ENCODE data around the gene GLE1. TPM values are rescaled to one million over a fixed set of nuclear protein-coding genes. Genes with fewer than 3 reads are reported as not detected.
A peak's percentile ranks its signal among the peaks of the same experiment; 100 is the strongest.
"Not testable (repeated sequence)": the region's sequence is repeated elsewhere in the genome, so short reads cannot be mapped to it uniquely, and the experiment has no call there.

The GLE1 gene
- total RNA-seq, 2 donors from 2014 or later = 14.7 to 16.6 TPM

DNA sequence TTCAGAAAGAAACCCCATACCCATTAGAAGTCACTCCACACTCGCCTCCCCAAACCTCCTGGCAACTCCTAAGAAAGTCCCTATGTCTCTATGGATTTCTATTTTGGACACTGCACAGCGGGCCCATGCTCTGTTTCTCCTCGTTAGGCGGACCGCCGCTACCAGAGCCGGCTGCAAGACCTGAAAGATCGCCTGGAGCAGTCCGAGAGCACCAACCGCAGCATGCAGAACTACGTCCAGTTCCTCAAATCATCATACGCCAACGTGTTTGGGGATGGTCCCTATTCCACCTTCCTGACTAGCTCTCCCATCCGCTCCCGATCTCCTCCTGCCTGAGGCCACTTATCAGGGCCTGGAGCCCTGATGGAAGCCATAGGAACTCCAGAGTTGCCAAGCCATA lies 4.6 kb upstream of the GLE1 start:
- Mint-ChIP-seq H3K9me3 (no peaks in the 10 kb centered on the region), H3K4me1 (peaks cover 3% of the 10 kb centered on the region), H3K27ac (no peak overlapping the region), H3K4me3 (no peak overlapping the region), H3K27me3 (ENCODE audit: insufficient read depth) (no peaks in the 10 kb centered on the region), H3K36me3 (ENCODE audit: low read depth) (peaks cover 48% of the 10 kb centered on the region)
- 93 to 97% methylated on average over 15 of the region's 15 CpGs for WGBS, 2 experiments (ENCODE audit: insufficient coverage in 1 of 2, insufficient read length in 1 of 2)
- Histone ChIP-seq H3K27ac (ENCODE audit: low read depth, low read length) (no peak overlapping the region), H3K27me3 (ENCODE audit: control insufficient read depth, insufficient read depth, low read length, poor library complexity, severe bottlenecking) (no peaks in the 10 kb centered on the region), H3K4me3 (ENCODE audit: low read length) (no peak overlapping the region), H3K36me3 (ENCODE audit: control insufficient read depth, insufficient read depth, low read length) (peaks cover 64% of the 10 kb centered on the region), H3K4me1 (ENCODE audit: control insufficient read depth, insufficient read depth, low read length) (no peaks in the 10 kb centered on the region), H3K9ac (ENCODE audit: extremely low read depth, low read length, poor library complexity, severe bottlenecking) (no peak overlapping the region), H3K9me3 (ENCODE audit: control insufficient read depth, low read length) (no peaks in the 10 kb centered on the region)
- TF ChIP-seq, protein P1, sequence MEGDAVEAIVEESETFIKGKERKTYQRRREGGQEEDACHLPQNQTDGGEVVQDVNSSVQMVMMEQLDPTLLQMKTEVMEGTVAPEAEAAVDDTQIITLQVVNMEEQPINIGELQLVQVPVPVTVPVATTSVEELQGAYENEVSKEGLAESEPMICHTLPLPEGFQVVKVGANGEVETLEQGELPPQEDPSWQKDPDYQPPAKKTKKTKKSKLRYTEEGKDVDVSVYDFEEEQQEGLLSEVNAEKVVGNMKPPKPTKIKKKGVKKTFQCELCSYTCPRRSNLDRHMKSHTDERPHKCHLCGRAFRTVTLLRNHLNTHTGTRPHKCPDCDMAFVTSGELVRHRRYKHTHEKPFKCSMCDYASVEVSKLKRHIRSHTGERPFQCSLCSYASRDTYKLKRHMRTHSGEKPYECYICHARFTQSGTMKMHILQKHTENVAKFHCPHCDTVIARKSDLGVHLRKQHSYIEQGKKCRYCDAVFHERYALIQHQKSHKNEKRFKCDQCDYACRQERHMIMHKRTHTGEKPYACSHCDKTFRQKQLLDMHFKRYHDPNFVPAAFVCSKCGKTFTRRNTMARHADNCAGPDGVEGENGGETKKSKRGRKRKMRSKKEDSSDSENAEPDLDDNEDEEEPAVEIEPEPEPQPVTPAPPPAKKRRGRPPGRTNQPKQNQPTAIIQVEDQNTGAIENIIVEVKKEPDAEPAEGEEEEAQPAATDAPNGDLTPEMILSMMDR (conservative IDR thresholded peaks at IDR 0.05) = no peak
- DNase-seq = no peak

DNA sequence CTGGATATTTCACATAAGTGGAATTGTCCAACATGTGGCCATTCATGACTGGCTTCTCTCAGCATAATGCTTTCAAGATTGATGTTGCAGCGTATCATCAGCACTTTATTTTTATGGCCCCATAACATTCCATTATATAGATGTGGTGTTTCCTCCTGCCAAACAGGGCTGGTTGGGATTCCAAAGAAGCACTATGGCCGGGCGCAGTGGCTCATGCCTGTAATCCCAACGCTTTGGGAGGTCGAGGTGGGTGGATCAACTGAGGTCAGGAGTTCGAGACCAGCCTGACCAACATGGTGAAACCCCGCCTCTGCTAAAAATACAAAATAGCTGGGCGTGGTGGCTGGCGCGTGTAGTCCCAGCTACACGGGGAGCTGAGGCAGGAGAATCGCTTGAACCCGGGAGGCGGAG lies 1.1 kb upstream of the GLE1 start:
- DNase-seq; H3K4me3 ChIP-seq (ENCODE audit: low read length); H3K27ac ChIP-seq (ENCODE audit: low read depth, low read length); H3K4me1 Mint-ChIP-seq; H3K9me3 Mint-ChIP-seq; H3K9ac ChIP-seq (ENCODE audit: extremely low read depth, low read length, poor library complexity, severe bottlenecking); H3K27me3 Mint-ChIP-seq (ENCODE audit: insufficient read depth); H3K9me3 ChIP-seq (ENCODE audit: control insufficient read depth, low read length); H3K27me3 ChIP-seq (ENCODE audit: control insufficient read depth, insufficient read depth, low read length, poor library complexity, severe bottlenecking); H3K27ac Mint-ChIP-seq; H3K4me1 ChIP-seq (ENCODE audit: control insufficient read depth, insufficient read depth, low read length): not testable (repeated sequence)
- Mint-ChIP-seq H3K36me3 (ENCODE audit: low read depth) (peaks cover 22% of the 10 kb centered on the region), H3K4me3 (peak overlapping the region; percentile 82)
- peaks cover 34% of the 10 kb centered on the region for H3K36me3 ChIP-seq (ENCODE audit: control insufficient read depth, insufficient read depth, low read length)
- 91 to 95% methylated on average over 13 to 14 of the region's 14 CpGs for WGBS, 2 experiments (ENCODE audit: insufficient coverage in 1 of 2, insufficient read length in 1 of 2)

DNA sequence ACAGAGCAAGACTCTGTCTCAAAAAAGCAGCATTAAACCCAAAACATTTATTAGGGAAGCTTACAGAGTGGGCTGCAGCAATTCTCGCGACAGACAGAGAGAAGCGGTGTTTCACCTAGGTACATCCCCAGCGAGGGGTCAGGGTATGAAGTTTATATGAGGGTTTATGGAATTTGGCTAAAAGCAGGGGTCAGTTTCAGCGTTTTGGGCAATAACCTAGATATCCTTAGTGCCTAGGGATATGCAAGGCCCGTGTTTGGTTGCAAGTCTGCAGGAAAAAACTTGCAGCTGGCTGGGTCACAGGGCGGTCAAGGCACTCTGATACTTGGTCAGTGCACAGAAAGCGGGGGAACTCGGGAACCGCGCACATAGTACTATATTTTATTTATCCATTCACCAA lies 649 bp upstream of the GLE1 start:
- DNase-seq = no peak
- Histone ChIP-seq H3K4me3 (ENCODE audit: low read length) (peak overlapping the region; percentile 92), H3K27ac (ENCODE audit: low read depth, low read length) (no peak overlapping the region), H3K9me3 (ENCODE audit: control insufficient read depth, low read length) (no peaks in the 10 kb centered on the region), H3K36me3 (ENCODE audit: control insufficient read depth, insufficient read depth, low read length) (peaks cover 30% of the 10 kb centered on the region), H3K9ac (ENCODE audit: extremely low read depth, low read length, poor library complexity, severe bottlenecking) (peak overlapping the region; percentile 88), H3K4me1 (ENCODE audit: control insufficient read depth, insufficient read depth, low read length) (no peaks in the 10 kb centered on the region), H3K27me3 (ENCODE audit: control insufficient read depth, insufficient read depth, low read length, poor library complexity, severe bottlenecking) (no peaks in the 10 kb centered on the region)
- Mint-ChIP-seq H3K9me3 (no peaks in the 10 kb centered on the region), H3K27ac (no peak overlapping the region), H3K36me3 (ENCODE audit: low read depth) (peaks cover 20% of the 10 kb centered on the region), H3K4me1 (peaks cover 6% of the 10 kb centered on the region), H3K27me3 (ENCODE audit: insufficient read depth) (no peaks in the 10 kb centered on the region), H3K4me3 (peak overlapping the region; percentile 82)
- WGBS, 2 experiments (ENCODE audit: insufficient coverage in 1 of 2, insufficient read length in 1 of 2) = 69 to 81% methylated on average over 3 to 11 of the region's 11 CpGs
- TF ChIP-seq, protein P1 (conservative IDR thresholded peaks at IDR 0.05) = no peak

DNA sequence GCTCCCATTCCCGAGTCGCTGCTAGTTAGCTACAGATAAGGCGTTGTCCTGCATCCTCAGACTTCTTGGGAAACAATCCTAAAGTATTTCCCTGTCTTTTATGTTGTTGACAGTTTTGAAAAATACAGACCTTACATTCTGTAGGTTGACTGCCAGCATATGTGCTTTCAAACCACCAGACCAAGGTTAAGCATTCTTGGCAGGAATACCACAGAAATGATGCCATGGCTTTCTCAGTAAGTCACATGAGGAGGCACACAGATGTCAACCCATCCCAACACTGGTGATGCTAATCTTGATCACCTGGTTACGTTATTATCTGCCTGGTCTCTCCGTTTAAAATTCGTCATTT lies 871 bp downstream of the GLE1 start:
- no peaks in the 10 kb centered on the region for H3K9me3 ChIP-seq (ENCODE audit: control insufficient read depth, low read length)
- Mint-ChIP-seq H3K4me3 (peak overlapping the region; percentile 82), H3K36me3 (ENCODE audit: low read depth) (peaks cover 20% of the 10 kb centered on the region), H3K27me3 (ENCODE audit: insufficient read depth) (no peaks in the 10 kb centered on the region), H3K27ac (no peak overlapping the region), H3K4me1 (peaks cover 6% of the 10 kb centered on the region), H3K9me3 (no peaks in the 10 kb centered on the region)
- peak overlapping the region; percentile 92 for H3K4me3 ChIP-seq (ENCODE audit: low read length)
- peak overlapping the region; percentile 88 for H3K9ac ChIP-seq (ENCODE audit: extremely low read depth, low read length, poor library complexity, severe bottlenecking)
- TF ChIP-seq, protein P1 (conservative IDR thresholded peaks at IDR 0.05) = no peak
- no peak for DNase-seq
- 51 to 73% methylated on average over 3 to 6 of the region's 6 CpGs for whole genome bisulfite sequencing, 2 experiments (ENCODE audit: insufficient coverage in 1 of 2, insufficient read length in 1 of 2)
- H3K4me1 ChIP-seq (ENCODE audit: control insufficient read depth, insufficient read depth, low read length) = no peaks in the 10 kb centered on the region
- H3K27ac ChIP-seq (ENCODE audit: low read depth, low read length) = no peak overlapping the region
- H3K36me3 ChIP-seq (ENCODE audit: control insufficient read depth, insufficient read depth, low read length) = peaks cover 24% of the 10 kb centered on the region
- no peaks in the 10 kb centered on the region for H3K27me3 ChIP-seq (ENCODE audit: control insufficient read depth, insufficient read depth, low read length, poor library complexity, severe bottlenecking)

DNA sequence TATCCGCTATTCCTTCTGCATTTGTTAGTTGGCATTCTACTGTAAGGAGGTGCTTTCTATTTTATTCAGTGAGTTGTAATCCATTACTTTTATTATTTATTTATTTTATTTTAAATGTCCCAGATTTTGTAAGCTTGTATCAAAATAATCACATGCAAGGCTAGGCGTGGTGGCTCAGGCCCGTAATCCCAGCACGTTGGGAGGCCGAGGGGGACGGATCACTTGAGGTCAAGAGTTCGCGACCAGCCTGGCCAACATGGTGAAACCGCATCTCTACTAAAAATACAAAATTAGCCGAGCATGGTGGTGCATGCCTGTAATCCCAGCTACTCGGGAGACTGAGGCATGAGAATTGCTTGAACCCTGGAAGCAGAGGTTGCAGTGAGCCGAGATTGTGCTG lies 1.4 kb downstream of the GLE1 start:
- H3K4me1 ChIP-seq (ENCODE audit: control insufficient read depth, insufficient read depth, low read length); H3K27ac Mint-ChIP-seq; H3K27me3 Mint-ChIP-seq (ENCODE audit: insufficient read depth); DNase-seq; H3K9ac ChIP-seq (ENCODE audit: extremely low read depth, low read length, poor library complexity, severe bottlenecking); H3K4me1 Mint-ChIP-seq; H3K9me3 ChIP-seq (ENCODE audit: control insufficient read depth, low read length); H3K27me3 ChIP-seq (ENCODE audit: control insufficient read depth, insufficient read depth, low read length, poor library complexity, severe bottlenecking); H3K27ac ChIP-seq (ENCODE audit: low read depth, low read length); H3K9me3 Mint-ChIP-seq: not testable (repeated sequence)
- 93 to 95% methylated on average over 10 to 12 of the region's 12 CpGs for WGBS, 2 experiments (ENCODE audit: insufficient coverage in 1 of 2, insufficient read length in 1 of 2)
- H3K4me3 Mint-ChIP-seq = peak overlapping the region; percentile 82
- Histone ChIP-seq H3K4me3 (ENCODE audit: low read length) (peak overlapping the region; percentile 92), H3K36me3 (ENCODE audit: control insufficient read depth, insufficient read depth, low read length) (peaks cover 19% of the 10 kb centered on the region)
- peaks cover 17% of the 10 kb centered on the region for H3K36me3 Mint-ChIP-seq (ENCODE audit: low read depth)
